Measurements from ENCODE around the gene MAP3K20.

Gene MAP3K20

DNA sequence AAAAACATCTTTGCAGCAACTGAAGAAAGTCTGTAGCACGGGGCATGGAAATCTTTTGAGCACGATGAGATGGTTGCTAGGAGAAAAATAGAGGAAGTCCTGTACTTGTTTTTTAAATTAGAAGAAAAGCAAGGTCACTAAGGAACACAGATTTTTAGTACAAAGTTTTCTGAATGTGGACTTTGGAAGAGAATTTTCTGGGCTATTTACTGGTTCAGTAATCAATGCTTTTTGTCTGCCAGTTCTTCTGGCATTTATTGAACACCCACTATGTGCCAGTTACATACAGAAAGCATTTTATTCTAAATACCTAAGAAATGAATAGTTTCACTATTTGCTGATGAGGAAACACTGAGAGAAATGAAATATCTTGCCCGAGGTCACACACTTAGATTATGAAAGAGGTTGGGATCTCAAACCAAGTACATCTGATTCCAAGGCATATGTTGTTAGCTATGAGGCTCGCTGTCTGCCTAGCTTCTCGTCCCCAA is 15.6 kb upstream of the MAP3K20 start:
- H3K27me3 Mint-ChIP-seq: peaks cover 10% of the 10 kb centered on the region
- no peak overlapping the region for H3K4me3 Mint-ChIP-seq
- H3K4me1 Mint-ChIP-seq (ENCODE audit: low read depth): no peaks in the 10 kb centered on the region
- H3K36me3 Mint-ChIP-seq: no peaks in the 10 kb centered on the region
- H3K9me3 Mint-ChIP-seq (ENCODE audit: low read depth): no peaks in the 10 kb centered on the region
- no peak overlapping the region for H3K27ac Mint-ChIP-seq

- no peak overlapping the region for H3K27ac Mint-ChIP-seq
- no peaks in the 10 kb centered on the region for H3K9me3 Mint-ChIP-seq (ENCODE audit: low read depth)
- H3K27me3 Mint-ChIP-seq: peaks cover 12% of the 10 kb centered on the region
- H3K4me3 Mint-ChIP-seq: no peak overlapping the region
- H3K36me3 Mint-ChIP-seq: no peaks in the 10 kb centered on the region
- no peaks in the 10 kb centered on the region for H3K4me1 Mint-ChIP-seq (ENCODE audit: low read depth)
Measured at GRCh38 chr2:173062801-173063200, 12.8 kb upstream of the MAP3K20 start.

DNA sequence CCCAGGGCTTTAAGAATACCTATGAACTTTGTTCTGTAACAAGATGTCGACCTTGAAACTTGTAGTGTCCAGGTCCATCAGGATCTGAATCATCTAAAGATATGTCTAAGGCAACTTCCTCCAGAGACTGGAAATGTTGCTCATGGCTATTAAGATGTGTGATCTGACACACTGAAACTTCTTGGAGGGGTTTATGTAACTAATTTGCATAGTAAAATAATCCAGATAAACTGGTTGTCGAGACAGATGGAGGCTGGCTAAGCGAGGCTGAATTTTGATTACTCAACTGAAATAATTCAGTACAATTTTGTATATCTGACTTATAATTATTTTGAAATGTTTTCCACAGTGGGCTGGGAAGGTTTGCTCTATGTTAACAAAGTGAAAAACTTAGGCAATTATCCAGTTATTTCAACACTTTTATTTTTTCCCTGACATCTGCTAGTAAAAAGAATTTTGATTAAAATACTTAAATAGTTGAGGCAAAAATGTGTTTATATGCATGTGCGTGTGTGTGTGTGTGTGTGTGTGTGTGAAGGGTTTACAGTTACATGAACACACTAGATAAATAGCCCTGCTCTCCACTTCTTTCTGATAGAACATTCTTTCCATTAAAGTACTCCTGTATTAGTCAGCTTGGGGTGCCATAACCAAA is 11.4 kb upstream of the MAP3K20 start:
- Mint-ChIP-seq H3K36me3 (no peaks in the 10 kb centered on the region), H3K9me3 (ENCODE audit: low read depth) (no peaks in the 10 kb centered on the region), H3K4me3 (no peak overlapping the region)

DNA sequence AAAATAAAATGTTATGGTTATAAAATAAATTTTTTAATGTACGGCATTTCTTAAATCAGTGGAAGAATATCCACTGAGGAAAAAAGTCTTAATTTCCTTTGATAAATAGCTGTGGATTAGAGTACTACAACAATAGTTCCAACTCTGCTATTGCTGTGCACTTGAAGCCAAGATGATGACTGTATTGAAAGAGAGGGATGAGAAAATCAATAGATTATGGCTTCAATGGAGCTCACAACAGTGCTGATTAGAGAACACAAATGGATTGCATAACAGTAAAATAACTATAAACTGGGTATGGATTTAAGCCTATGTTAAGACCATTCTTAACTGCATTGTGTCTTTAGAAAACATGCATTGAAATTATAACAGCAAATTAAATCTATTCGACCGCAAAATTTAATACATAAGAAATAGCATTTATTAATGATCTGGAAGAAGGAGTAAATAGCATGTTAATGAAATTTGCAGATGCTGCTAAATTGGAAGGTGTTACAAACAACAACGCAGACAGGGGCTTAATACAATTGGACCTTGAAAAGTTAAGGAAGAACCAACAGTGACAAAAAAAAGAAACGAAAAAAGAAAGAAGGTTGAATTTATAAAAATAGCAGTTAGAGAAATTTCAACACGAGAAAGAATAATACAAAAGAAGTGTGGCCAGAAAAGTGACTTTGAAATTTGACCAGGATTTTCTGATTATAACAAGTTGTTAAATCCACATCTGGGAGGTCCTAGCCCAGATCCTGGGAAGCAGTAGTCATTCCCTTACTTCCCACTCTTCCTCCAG is 8.6 kb upstream of the MAP3K20 start:
- no peaks in the 10 kb centered on the region for H3K36me3 Mint-ChIP-seq
- H3K4me3 Mint-ChIP-seq: no peak overlapping the region
- H3K27ac Mint-ChIP-seq: no peak overlapping the region
- H3K27me3 Mint-ChIP-seq: peaks cover 25% of the 10 kb centered on the region
- H3K9me3 Mint-ChIP-seq (ENCODE audit: low read depth): no peaks in the 10 kb centered on the region
- H3K4me1 Mint-ChIP-seq (ENCODE audit: low read depth): no peaks in the 10 kb centered on the region

More for the DNA sequence above, 11.4 kb upstream of the MAP3K20 start:
- no peaks in the 10 kb centered on the region for H3K4me1 Mint-ChIP-seq (ENCODE audit: low read depth)
- no peak overlapping the region for H3K27ac Mint-ChIP-seq
- peaks cover 18% of the 10 kb centered on the region for H3K27me3 Mint-ChIP-seq

GRCh38 chr2:173075056-173075780 is 428 bp upstream of the MAP3K20 start:
- peaks cover 8% of the 10 kb centered on the region for H3K4me1 Mint-ChIP-seq (ENCODE audit: low read depth)
- H3K36me3 Mint-ChIP-seq: no peaks in the 10 kb centered on the region
- peaks cover 30% of the 10 kb centered on the region for H3K27me3 Mint-ChIP-seq
- peak overlapping the region; percentile 79 for H3K4me3 Mint-ChIP-seq
- peak overlapping the region; percentile 47 for H3K27ac Mint-ChIP-seq
- no peaks in the 10 kb centered on the region for H3K9me3 Mint-ChIP-seq (ENCODE audit: low read depth)

- peak overlapping the region; percentile 84 for H3K4me3 Mint-ChIP-seq
- peaks cover 30% of the 10 kb centered on the region for H3K27me3 Mint-ChIP-seq
- no peaks in the 10 kb centered on the region for H3K36me3 Mint-ChIP-seq
- no peak overlapping the region for H3K27ac Mint-ChIP-seq
- peaks cover 8% of the 10 kb centered on the region for H3K4me1 Mint-ChIP-seq (ENCODE audit: low read depth)
- H3K9me3 Mint-ChIP-seq (ENCODE audit: low read depth): no peaks in the 10 kb centered on the region
Measured at GRCh38 chr2:173076581-173077345, 1.1 kb downstream of the MAP3K20 start.

- Mint-ChIP-seq H3K4me3 (no peak overlapping the region), H3K27me3 (peaks cover 29% of the 10 kb centered on the region), H3K27ac (no peak overlapping the region), H3K4me1 (ENCODE audit: low read depth) (peaks cover 8% of the 10 kb centered on the region), H3K36me3 (no peaks in the 10 kb centered on the region), H3K9me3 (ENCODE audit: low read depth) (no peaks in the 10 kb centered on the region)
Measured at GRCh38 chr2:173077506-173078177, 2.0 kb downstream of the MAP3K20 start.

DNA sequence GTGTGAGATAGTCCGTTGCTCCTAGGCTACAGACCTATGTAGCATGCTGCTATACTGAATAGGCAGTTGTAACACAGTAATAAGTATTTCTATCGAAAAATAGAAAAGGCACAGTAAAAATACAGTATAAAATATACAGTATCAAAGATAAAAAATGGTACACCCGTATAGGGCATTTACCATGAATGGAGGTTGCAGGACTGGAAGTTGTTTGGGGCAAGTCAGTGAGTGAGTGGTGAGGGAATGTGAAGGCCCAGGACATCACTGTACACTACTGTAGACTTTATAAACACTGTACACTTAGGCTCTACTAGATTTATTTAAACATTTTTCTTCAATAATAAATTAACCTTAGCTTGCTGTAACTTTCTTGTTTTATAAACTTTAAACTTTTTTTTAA is 3.5 kb downstream of the MAP3K20 start:
- no peak overlapping the region for H3K27ac Mint-ChIP-seq
- H3K36me3 Mint-ChIP-seq: no peaks in the 10 kb centered on the region
- H3K27me3 Mint-ChIP-seq: peaks cover 29% of the 10 kb centered on the region
- H3K9me3 Mint-ChIP-seq (ENCODE audit: low read depth): no peaks in the 10 kb centered on the region
- peaks cover 8% of the 10 kb centered on the region for H3K4me1 Mint-ChIP-seq (ENCODE audit: low read depth)
- H3K4me3 Mint-ChIP-seq: no peak overlapping the region

- no peaks in the 10 kb centered on the region for H3K9me3 Mint-ChIP-seq (ENCODE audit: low read depth)
- H3K27me3 Mint-ChIP-seq: peaks cover 22% of the 10 kb centered on the region
- no peak overlapping the region for H3K27ac Mint-ChIP-seq
Measured at GRCh38 chr2:173079973-173080860, 4.6 kb downstream of the MAP3K20 start.

DNA sequence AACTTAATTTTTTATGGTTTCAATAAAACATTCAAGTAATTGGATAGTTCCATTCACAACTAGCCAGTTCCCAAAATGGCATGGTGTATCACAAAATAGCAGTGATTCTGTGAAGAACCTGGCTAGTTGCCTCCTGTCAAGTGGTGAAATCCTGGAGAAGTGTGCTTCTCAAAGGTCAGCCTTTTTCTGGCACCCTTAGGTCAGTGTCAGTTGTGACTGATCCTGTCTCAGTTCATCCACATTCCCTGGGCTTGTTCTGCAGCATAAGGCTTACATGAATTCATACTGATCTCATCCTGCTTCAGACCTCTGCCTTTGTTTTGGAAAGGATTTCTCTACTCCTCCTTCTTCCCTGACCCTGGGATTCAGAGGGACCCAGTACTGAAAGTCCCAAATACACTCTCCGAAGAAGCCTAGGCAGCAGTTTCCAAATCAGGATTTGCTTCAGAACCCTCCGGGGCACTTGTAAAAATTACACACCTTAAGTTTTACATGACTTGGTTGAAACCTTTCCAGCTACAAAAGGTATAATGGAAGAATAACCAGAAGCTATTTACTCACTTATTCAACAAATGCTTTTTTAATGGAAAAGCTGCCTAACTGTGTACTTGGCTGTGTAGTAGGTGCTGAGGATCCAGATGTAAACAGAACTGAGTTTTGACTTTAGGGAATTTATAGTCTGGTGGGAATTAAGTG is 11.0 kb downstream of the MAP3K20 start:
- no peaks in the 10 kb centered on the region for H3K9me3 Mint-ChIP-seq (ENCODE audit: low read depth)
- H3K27me3 Mint-ChIP-seq: peaks cover 10% of the 10 kb centered on the region
- H3K27ac Mint-ChIP-seq: no peak overlapping the region
- no peaks in the 10 kb centered on the region for H3K4me1 Mint-ChIP-seq (ENCODE audit: low read depth)
- no peaks in the 10 kb centered on the region for H3K36me3 Mint-ChIP-seq
- H3K4me3 Mint-ChIP-seq: no peak overlapping the region

More at GRCh38 chr2:173079973-173080860, 4.6 kb downstream of the MAP3K20 start:
- no peaks in the 10 kb centered on the region for H3K36me3 Mint-ChIP-seq
- H3K4me3 Mint-ChIP-seq: no peak overlapping the region
- H3K4me1 Mint-ChIP-seq (ENCODE audit: low read depth): peaks cover 8% of the 10 kb centered on the region

DNA sequence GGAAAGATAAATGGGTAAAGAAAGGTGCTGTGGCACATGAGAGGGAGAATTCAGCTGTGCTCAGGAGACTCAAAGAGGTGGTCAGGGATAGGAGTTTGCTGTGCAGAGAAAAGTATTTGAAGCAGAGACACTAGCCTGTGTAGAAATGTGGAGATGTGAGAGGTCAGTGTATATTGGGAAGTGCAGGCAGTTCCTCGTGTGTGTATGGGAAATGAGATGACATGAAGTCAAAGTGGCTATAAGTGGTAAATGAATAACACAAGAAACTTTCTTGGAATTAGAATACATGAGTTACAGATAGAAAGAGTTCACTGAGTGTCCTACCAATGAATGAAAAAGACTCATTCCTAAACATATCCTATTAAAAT is 11.6 kb downstream of the MAP3K20 start:
- Mint-ChIP-seq H3K36me3 (no peaks in the 10 kb centered on the region), H3K9me3 (ENCODE audit: low read depth) (no peaks in the 10 kb centered on the region), H3K27me3 (peaks cover 8% of the 10 kb centered on the region), H3K4me1 (ENCODE audit: low read depth) (no peaks in the 10 kb centered on the region), H3K4me3 (no peak overlapping the region), H3K27ac (no peak overlapping the region)

DNA sequence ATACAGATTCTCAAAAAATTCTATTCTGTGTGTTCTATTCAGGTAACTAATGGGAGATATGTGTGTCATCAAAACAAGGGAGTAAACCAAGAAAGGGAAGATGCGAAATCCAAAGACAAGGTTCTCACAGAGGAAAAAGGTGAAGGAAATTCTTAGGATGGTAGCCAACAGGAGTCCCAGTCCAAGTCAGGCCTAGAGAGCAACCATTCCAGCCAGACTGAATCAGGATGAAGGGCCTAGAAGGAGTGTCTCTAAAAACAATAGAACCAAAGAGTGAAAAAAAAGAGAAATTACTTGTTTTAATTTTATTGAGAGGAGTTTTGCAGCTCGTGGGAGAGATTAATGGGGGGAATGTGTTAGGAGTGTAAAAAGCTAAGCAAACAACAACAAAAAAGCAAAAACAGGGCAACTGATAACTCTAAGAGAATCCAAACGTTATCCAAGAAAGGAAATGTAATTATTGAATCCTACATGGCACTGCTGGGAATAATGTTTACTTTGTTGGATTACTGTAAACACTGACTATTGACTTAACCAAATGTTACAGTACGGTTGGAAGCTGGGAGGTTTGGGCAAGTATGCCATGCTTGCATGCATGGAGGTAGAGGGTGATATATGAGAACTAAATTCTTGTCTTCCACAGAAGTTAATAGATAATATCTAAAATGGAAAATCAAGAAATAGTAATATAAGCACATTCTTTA is 12.3 kb downstream of the MAP3K20 start:
- H3K27ac Mint-ChIP-seq: no peak overlapping the region
- H3K9me3 Mint-ChIP-seq (ENCODE audit: low read depth): no peaks in the 10 kb centered on the region
- peaks cover 4% of the 10 kb centered on the region for H3K27me3 Mint-ChIP-seq
- no peak overlapping the region for H3K4me3 Mint-ChIP-seq
- no peaks in the 10 kb centered on the region for H3K36me3 Mint-ChIP-seq
- no peaks in the 10 kb centered on the region for H3K4me1 Mint-ChIP-seq (ENCODE audit: low read depth)
